GM19438 (cell line): ENCODE measurements around the gene SPOPL.
"Not testable (repeated sequence)": the region's sequence is repeated elsewhere in the genome, so short reads cannot be mapped to it uniquely, and the experiment has no call there.

Experiments
- ATAC-seq: cut with Tn5 transposase; IDR thresholded peaks from one replicate; pipeline ENCODE4 v1.9.1; 2021; ENCODE audit warnings: low read depth; ENCODE audit not compliant: unreplicated experiment

SPOPL gene

DNA sequence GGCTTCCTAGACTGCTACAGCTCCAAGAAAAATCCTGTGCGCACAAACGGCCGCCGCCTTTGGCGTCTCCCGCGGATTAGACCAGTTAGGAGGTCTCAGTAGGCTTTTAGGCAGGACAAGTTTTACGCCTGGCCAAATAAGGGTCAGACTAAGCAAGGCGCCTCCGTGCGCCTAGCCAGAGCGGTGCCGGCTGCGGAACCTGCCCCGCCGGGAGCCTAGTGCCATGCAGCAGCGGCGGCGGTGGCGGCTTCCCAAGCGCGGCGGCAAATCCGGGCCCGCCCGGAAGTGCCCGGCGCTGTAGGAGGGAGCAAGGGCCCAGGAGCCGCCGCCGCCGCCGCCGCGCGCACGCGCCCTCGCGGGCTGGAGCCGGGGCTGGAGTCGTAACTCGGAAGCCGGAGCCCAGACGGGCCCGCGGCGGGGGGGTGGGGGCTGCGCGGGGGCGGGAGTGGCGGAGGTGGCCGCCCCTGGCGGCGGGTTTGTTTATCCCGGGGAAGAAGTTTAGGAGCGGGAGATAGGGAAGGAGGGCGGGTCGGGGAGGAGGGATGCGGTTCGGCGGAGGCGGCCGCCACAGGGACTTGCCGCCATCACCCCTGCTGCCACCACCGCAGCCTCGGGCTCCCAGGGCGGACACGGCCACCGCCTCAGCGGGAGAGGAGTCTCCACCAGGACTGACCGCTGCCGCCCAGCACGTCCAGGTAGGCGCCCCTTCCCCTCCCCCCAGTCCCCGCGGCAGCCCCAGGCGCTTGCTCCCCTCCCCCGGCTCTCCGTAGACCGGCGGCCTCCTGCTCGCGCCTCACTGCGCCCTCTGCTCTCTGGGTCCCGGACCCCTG, at the start of gene SPOPL:
Gene SPOPL (plus strand): TSS at position 346 of the 830 bp plus-strand sequence. CDS start 48,447 bp downstream, outside the sequence.
- ATAC-seq, result peak; percentile 63

DNA sequence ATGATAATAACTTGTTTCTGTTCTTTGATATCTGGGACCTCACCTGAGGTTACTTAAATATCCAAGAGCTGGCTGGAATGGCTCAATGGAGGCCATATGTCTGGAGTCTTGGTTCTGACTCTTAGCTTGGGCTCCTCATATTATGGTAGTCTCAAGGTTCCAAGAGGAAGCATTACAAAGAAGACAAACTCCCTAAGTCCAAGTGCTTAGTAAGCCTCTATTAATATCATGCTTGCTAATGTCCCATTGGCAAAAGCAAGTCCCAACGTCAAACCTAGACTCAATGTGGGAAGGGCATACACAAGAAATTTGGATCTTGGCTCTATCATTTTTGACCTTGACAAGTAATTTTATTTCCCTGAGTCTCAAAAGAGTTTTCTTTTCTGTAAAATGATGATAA, 49.2 kb upstream of the SPOPL start:
- no peak for ATAC-seq

DNA sequence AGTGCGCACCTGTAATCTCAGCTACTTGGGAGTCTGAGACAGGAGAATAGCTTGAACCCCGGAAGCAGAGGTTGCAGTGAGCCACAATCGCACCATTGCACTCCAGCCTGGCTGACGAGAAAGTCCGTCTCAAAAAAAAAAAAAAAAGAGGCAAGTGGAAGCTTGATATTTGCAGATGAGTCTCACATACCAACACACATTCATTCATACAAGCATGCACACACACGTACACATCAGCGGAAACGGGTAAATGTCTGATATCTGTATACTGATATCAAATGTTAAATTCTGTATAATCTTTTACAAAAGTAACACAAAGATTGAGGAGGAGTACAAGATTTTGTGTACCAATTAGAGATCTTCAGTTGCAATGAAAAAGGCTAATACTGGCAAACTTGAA, 47.8 kb upstream of the SPOPL start:
- ATAC-seq, result no peak

DNA sequence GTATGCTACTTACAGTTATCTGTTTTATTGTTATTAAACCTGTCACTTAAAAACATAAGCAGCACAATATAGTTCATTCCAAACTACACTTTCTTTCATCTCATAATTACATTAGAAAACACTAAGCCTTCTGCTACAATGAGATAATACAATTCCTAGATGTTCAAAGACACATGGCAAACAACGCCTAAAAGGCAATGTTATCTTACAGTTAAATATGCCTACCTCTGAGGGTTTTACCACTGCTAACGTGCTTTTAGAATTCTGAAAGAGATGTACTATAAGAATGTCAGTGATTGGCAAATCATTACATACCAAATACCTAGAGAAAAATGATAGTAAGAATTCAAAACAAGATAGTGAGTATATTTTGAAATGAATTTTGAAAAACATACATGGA, 46.8 kb upstream of the SPOPL start:
- ATAC-seq, result no peak

DNA sequence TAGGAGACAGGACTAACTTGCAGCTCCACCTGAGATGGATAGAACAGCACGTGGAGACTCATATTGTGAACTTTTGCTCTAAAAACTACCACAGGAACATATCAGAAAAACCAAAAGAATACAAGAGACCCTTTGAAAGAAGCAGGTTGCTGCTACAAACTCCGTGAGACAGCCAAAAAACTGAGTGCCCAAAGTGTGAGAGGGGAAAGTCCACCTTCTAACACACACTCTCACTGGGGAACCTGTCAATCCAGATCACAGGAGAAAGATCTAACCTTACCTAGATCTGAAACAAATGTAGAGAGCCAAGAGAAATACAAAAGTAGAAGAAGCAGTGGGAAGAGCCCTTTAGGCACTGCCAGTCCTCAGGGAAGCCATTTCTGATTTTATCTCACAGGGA, 46.3 kb upstream of the SPOPL start:
- no peak for ATAC-seq

DNA sequence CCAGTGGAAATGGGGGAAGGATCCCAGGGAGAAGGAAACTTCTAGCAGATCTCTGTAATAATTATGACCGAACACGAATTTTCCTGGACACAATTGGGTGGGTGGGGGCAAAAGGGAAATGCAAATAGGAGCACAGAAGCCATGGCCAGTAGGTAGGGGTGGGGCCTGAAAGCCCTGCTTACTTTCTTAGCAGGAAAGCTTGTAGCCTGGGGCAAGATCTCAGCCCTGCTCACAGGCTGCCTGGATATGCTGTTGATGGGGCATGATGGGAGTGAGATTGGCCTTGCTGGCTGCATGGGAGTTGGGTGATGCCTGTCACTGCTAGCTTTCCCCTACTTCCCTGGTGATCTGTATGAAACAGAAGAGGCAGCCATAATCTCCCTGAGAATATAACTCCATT, 45.9 kb upstream of the SPOPL start:
- no peak for ATAC-seq

DNA sequence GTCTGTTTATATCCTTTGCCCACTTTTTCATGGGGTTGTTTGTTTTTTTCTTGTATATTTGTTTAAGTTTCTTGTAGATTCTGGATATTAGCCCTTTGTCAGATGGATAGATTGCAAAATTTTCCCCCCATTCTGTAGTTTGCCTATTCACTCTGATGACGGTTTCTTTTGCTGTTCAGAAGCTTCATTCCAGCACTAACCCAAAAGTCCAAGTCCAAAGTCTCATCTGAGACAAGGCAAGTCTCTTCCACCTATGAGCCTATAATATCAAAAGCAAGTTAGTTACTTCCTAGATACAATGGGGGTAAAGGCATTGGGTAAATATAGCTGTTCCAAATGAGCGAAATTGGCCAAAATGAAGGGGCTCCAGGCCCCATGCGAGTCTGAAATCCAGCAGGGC, 38.9 kb upstream of the SPOPL start:
- not testable (repeated sequence) for ATAC-seq

DNA sequence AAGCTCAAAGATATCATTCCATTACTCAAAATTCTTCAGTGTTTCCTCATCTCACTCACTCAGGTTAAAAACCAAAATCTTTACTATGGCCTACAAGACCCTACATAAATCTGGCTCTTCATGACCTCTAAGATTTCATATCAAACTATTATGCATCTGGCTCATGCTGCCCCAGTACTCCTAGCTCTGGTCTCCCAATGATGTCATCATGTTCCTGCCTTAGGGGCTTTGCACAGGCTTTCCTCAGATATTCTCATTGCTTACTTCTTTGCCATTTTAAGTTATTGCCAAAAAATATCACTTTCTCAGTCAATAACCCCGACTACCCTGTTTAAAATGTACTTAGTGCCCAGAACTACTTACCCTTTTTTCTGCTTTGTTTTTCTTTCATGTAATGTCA, 33.0 kb upstream of the SPOPL start:
- ATAC-seq, result no peak

DNA sequence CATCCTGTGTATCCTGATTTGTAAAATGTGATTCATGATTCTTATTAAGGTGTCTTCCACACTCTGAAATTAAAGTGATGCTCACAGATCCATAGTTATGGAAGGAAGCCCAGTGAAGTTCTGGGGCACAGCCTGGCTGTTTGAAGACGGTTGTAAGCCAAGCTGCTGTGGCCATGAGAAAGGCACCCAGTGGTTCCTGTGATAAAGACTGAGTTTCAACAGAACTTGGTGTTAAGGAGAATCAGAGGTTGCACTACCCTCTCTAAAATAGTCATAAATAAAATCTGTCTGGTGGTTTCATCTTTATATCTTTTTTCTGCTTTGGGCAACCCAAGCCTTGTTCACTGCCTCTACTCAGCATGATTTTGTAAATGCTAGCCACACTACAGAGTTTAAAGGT, 32.2 kb upstream of the SPOPL start:
- ATAC-seq, result no peak

DNA sequence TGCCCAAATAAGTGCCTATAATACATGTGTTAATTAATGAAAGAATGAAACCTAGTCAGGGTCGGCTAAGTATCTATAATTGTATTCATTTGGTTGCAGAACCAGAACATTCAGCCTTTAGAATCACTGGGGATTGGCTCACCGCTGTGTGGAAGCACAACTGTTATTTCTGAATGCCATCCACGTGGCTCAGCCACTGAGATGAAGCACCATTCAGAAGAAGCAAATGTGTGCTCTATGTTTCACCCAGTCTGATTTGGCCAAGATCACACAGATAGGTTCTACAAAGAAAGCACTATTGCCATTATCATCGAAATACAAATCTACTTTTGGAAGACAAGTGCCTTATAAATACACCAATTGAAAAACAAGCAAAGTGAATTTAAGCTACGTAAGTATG, 30.6 kb upstream of the SPOPL start:
- ATAC-seq, result no peak

DNA sequence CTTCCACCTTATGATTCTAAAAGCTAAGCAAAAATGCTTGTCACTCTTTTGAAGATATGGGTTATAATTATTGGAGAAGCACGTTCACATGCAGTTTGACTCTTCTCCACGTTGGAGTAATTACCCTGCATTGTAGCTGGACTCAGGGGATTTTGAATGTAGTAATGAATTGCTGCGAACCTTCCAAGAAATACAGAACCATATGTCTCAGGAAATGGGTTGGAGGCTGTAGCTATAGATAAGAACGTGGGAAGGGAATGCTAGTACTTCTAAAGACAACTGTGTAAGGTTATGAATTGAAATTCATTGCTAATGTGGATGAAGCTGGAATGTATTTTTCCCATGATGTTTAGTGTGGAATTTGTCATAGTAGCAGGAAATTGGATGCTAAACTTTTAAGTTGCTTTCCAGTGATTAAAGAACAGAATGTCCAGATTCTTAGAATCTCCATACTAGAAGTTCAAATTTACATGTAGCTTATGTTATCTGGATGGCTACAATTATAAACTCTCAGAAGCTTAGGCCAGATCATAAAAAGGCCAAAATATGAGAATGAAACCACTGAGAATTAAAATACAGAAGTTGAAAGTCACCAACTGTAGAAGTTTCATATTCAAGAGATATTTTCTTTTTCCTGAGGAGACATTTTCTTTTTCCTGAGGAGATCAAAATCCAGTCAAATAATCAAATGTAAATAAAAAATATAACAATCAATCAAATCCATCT, 27.3 kb upstream of the SPOPL start:
- no peak for ATAC-seq

DNA sequence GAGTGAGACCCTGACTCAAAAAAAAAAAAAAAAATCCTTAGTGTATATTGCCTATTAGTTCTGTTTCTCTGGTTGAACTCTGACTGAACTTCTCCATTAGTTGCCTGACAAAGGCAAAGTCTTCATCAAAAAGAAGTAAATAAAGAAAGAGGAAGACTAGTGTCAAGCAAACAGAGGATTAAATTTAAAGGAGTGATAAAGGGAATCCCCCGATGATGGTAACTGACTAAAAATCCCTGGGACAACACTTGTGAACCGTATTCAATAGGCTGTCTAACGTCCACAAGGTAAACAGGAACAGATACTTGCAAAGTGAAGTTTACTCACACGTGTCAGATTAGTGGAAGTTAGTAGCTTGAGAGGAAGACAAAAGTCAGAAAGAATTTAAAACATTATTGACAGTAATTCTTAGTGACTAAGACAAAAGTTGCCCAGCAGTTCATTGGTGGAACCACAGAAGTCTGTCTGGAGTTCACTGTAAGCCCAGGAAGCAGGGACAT, 26.2 kb upstream of the SPOPL start:
- ATAC-seq, result peak; percentile 86

DNA sequence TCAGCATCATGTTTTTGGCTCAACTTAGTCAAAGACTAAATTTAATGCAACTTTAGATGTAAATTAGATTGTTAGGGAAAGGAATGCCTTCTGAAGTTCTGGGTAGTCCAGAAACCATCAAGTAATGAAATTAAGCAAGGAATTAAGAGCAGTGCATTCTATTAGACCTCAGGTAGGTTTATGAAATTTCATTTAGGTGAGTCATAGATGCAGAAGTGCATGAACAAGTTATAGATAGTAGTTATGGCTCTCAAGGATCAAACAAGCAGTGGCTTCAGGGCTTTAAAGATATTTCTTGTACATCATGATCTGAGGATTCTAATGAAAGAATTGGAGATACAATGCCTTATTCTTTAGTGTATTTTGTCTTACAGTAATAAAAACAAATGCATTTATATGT, 25.4 kb upstream of the SPOPL start:
- no peak for ATAC-seq

DNA sequence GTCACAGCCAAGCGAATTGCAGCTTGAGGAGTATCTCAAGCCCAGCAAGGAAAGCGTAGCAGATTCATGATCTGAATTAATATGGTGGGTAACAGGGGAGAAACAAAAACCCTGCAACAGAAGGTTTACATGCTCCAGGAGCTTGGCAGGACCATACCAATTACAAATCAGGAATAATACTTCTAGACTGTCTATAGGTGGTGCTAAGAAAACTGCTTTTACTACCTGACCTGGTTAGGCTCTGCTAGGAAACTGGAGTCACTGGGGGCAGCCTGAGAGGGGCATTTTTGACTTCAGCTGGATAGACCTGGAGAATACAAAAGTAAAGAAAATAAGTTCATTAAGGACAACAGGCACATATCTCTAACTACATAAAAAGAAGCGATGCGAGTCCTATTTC, 24.6 kb upstream of the SPOPL start:
- ATAC-seq, result no peak

DNA sequence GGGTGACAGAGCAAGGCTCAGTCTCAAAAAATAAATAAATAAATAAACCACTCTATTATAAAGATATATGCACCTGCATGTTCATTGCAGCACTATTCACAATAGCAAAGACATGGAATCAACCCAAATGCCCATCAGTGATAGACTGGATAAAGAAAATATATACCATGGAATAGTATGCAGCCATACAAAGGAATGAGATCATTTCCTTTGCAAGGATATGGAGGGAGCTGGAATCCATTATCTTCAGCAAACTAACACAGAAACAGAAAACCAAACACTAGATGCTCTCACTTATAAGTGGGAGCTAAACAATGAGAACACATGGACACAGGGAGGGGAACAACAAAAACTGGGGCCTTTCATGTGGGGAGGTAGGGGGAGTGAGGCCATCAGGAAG, 18.8 kb upstream of the SPOPL start:
- not testable (repeated sequence) for ATAC-seq

DNA sequence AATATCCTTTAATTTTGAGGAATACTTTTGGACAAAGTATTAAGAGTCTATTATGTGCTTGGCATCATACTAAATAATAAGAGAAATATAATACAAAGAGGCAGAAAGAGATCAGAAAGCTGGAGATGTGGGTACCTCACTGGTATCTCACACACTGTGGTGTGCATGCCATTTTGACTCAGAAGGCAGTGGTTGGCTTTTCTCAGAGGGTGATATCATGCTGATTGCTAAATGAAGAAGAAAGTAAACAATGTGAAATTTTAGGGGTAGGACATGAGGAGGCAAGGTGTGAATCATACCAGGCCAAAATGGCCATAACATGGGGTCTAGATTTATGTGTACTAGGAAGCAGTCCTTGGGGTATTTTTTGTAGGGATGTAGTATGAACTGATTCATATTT, 16.6 kb upstream of the SPOPL start:
- ATAC-seq, result no peak

DNA sequence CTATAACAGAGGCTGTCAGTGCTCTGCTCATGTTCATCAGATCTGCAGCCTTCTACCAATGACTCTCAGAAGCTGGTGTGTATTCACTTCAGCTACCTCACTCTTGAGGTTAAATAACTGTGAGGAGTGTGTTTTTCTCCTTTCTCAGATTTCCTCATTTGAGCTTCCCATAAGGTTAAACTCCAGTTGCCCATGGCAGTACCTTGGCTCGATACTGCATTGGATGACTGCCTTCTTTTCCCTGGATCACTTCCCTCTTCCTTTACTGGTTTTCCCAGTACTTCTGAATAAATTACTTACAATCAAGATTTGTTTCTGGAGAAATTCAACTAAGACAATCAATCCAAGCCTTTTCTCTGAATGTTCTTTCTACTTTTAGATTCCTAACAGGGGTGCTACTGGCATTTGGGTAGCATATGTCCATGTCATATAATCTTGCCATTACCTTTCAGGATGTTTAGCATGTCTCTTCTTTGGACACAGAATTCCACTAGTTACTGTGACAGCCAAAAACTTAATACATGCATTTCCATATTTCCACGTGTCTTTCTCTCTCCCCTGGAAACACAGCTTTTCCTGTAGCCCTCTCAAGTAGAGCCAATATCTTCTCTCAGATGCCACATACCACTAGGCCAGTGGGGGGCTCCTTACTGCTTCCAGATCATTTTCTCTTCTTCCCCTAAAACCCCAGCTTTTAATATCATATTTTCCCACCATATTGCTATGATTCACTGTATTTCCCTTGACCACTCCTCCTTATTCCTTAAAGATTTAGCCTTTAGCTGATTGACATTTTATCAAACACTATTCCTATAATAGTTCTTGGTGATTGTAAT, 15.0 kb upstream of the SPOPL start:
- ATAC-seq, result no peak

DNA sequence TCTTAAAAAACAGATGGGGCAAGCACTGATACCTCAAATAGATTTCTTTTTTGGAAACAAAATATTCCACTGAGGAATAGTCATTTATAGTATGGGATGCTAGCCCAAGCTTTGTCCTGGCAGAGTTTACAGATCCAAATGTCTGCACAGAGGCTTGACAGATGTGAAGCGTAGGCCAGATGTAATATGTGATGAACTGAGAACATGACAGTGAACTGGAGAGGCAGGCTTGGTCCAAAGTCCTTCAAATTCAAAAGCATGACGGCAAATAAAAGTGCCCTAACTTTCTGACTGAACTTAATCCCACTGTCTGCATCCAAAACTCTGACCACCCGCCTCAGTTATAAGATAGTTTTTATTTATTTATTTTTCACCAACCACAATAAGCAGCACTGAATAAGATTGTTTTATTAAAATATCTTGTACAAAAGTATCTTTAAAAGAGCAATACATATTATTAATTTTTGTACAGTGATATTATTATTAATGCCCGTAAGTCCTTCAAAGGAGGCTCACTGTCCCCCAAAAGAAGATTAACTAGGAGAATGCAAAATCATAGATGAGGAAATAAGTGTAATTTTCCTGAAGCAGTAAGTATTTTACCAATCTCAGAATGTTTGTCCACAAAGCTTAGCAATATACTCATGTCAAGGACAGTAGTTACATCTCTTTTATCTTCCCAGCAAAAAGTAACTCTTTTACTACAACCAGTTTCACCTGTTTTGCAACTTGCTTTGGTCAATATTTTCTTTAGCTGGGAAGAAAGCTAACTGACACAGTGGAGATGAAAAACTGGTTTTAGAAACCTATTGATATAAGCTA, 10.7 kb upstream of the SPOPL start:
- ATAC-seq, result no peak

DNA sequence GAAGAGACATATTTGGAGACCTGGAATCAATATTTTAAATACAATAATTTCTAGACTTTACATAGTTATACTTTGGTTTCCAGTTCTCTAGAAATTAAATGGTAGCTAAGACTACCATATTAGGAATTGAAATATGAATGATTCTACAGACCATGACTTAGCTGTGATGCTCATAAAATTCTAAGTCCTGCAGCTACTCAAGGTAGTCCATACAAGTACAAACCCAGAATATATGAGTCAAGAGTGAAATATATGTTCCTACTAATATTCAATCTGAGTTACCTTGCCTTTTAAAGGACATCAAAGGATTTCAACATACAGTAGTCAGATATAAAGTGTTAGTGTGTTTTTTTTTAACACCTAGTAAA, 10.1 kb upstream of the SPOPL start:
- no peak for ATAC-seq

DNA sequence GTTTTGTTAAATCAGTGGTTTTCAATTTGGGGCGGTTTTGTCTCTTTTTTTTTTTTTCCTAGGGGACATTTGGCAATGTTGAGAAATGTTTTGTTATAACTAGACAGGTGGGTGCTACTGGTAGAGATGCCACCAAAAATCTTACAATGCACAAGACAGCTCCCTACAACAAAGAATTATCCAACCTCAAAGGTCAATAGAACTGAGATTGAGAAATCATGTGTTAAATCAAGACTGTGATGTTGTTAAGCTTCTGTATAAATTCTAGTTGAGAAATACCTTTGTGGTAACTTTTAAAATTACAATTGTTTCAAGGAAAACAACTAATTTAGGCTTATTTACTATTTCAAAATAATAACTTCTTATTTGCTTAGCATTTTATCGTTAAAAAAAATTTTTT, 9.4 kb upstream of the SPOPL start:
- ATAC-seq, result no peak
